Right atrium auricular region (tissue), 2 donors: ENCODE data around the gene CAPZB. TPM values are rescaled to one million over a fixed set of nuclear protein-coding genes. Genes with fewer than 3 reads are reported as not detected.

ENCODE experiments used
- DNase-seq: peaks from one replicate; pipeline ENCODE4 v3.0.0-alpha.2; 2019; ENCODE audit warnings: low spot score
- H3K27ac ChIP-seq, 2 donors: fragments of 200-600 bp; sonication (generic); 1 replicate in 1 of 2; 2 replicates in 1 of 2; pipeline ENCODE4 v1.5.1; 2016 to 2019
- H3K27me3 ChIP-seq, 2 donors: fragments of 200-600 bp; sonication (generic); one replicate each; pipeline versions ENCODE4 v1.5.1 to v1.6.0; 2017 to 2019
- H3K36me3 ChIP-seq: fragments of 200-600 bp; sonication (generic); one replicate; pipeline ENCODE4 v1.5.1; 2016
- H3K4me1 ChIP-seq, 2 donors: fragments of 200-600 bp; sonication (generic); one replicate each; pipeline versions ENCODE4 v1.5.1 to v1.6.0; 2017 to 2019
- H3K4me3 ChIP-seq, 2 donors: fragments of 200-600 bp; sonication (generic); 1 replicate in 1 of 2; 2 replicates in 1 of 2; pipeline ENCODE4 v1.5.1; 2017 to 2019; ENCODE audit warnings: mild to moderate bottlenecking in 1 of 2, moderate library complexity in 1 of 2
- H3K9me3 ChIP-seq, 2 donors: fragments of 200-600 bp; sonication (generic); one replicate each; pipeline ENCODE4 v1.5.1; 2019
- CTCF ChIP-seq, 2 donors: fragments of 200-600 bp; sonication (generic); IDR thresholded peaks; one replicate each; pipeline ENCODE4 v1.5.1; 2019; ENCODE audit warnings: antibody characterized with exemption in 2 of 2
- total RNA-seq, 2 donors: library from RNA; depleted of rRNA; stranded (reverse); fragments of >200 nt; gene quantifications; one replicate each; pipeline ENCODE4 v1.1.0, GENCODE V29; 2016

The CAPZB gene
- total RNA-seq, 2 donors from 2014 or later = 87.8 to 122 TPM

GRCh38 chr1:19366599-19367536, 118.5 kb downstream of the CAPZB start:
- no peak overlapping the region for H3K27ac ChIP-seq
- no peaks in the 10 kb centered on the region for H3K9me3 ChIP-seq
- peaks cover 0 to 40% of the 10 kb centered on the region in 2 donors for H3K4me1 ChIP-seq
- H3K4me3 ChIP-seq = no peak overlapping the region
- no peak for TF ChIP-seq CTCF (IDR thresholded peaks at IDR 0.05)
- no peaks in the 10 kb centered on the region for H3K27me3 ChIP-seq
- no peak for DNase-seq
- H3K36me3 ChIP-seq = peaks cover 6% of the 10 kb centered on the region

GRCh38 chr1:19365721-19366120, 119.6 kb downstream of the CAPZB start:
- H3K36me3 ChIP-seq = peaks cover 6% of the 10 kb centered on the region
- no peaks in the 10 kb centered on the region for H3K9me3 ChIP-seq
- H3K4me3 ChIP-seq = no peak overlapping the region
- no peak overlapping the region for H3K27ac ChIP-seq
- H3K4me1 ChIP-seq = peaks cover 0 to 42% of the 10 kb centered on the region in 2 donors
- TF ChIP-seq CTCF (IDR thresholded peaks at IDR 0.05) = no peak
- no peak for DNase-seq
- H3K27me3 ChIP-seq = no peaks in the 10 kb centered on the region

GRCh38 chr1:19363536-19364152, 121.7 kb downstream of the CAPZB start:
- H3K27me3 ChIP-seq = no peaks in the 10 kb centered on the region
- no peaks in the 10 kb centered on the region for H3K9me3 ChIP-seq
- no peak for TF ChIP-seq CTCF (IDR thresholded peaks at IDR 0.05)
- no peak overlapping the region for H3K4me3 ChIP-seq
- peaks cover 0 to 38% of the 10 kb centered on the region in 2 donors for H3K4me1 ChIP-seq
- DNase-seq = no peak
- no peak overlapping the region for H3K27ac ChIP-seq
- H3K36me3 ChIP-seq = peaks cover 6% of the 10 kb centered on the region

- Histone ChIP-seq H3K27ac (no peak overlapping the region), H3K4me1 (peaks cover 0 to 23% of the 10 kb centered on the region in 2 donors), H3K27me3 (no peaks in the 10 kb centered on the region), H3K36me3 (peaks cover 11% of the 10 kb centered on the region), H3K9me3 (no peaks in the 10 kb centered on the region), H3K4me3 (no peak overlapping the region)
- TF ChIP-seq CTCF (IDR thresholded peaks at IDR 0.05) = no peak
- no peak for DNase-seq
These were observed 123.7 kb downstream of the CAPZB start for GRCh38 chr1:19361611-19362147.

- TF ChIP-seq CTCF (IDR thresholded peaks at IDR 0.05) = no peak
- Histone ChIP-seq H3K9me3 (no peaks in the 10 kb centered on the region), H3K4me3 (no peak overlapping the region), H3K36me3 (peaks cover 17% of the 10 kb centered on the region), H3K27ac (no peak overlapping the region), H3K4me1 (peaks cover 0 to 21% of the 10 kb centered on the region in 2 donors), H3K27me3 (no peaks in the 10 kb centered on the region)
- no peak for DNase-seq
These were observed 124.3 kb downstream of the CAPZB start for GRCh38 chr1:19360843-19361610.
